HEK293 (cell line): ENCODE data around the gene METTL15.

Experiments used
- ATF2 ChIP-seq: fragments of 450-650 bp; formaldehyde crosslinking; IDR thresholded peaks from 2 replicates; pipeline ENCODE4 v1.5.1; 2016; ENCODE audit warnings: missing biosample characterization, missing genetic modification characterization, low read depth
- ELK4 ChIP-seq: IDR thresholded peaks from 2 replicates; pipeline ENCODE4 v1.6.1; 2011; ENCODE audit warnings: mild to moderate bottlenecking, low read depth, low read length, borderline replicate concordance
- PRDM4 ChIP-seq: fragments of 450-650 bp; formaldehyde crosslinking; IDR thresholded peaks from 2 replicates; pipeline ENCODE4 v1.5.1; 2017; ENCODE audit warnings: missing biosample characterization, missing genetic modification characterization
- SCRT2 ChIP-seq: fragments of 450-650 bp; formaldehyde crosslinking; IDR thresholded peaks from 2 replicates; pipeline ENCODE4 v1.5.1; 2016; ENCODE audit warnings: missing biosample characterization, missing genetic modification characterization
- SP2 ChIP-seq: fragments of 450-650 bp; formaldehyde crosslinking; IDR thresholded peaks from 2 replicates; pipeline ENCODE4 v1.5.1; 2016; ENCODE audit warnings: missing biosample characterization, missing genetic modification characterization
- TRIM28 ChIP-seq: IDR thresholded peaks from 2 replicates; pipeline ENCODE4 v1.6.1; 2011; ENCODE audit warnings: low read length, control low read depth, borderline replicate concordance
- ZBTB48 ChIP-seq: fragments of 450-650 bp; formaldehyde crosslinking; IDR thresholded peaks from 2 replicates; pipeline ENCODE4 v1.5.1; 2016; ENCODE audit warnings: missing biosample characterization, missing genetic modification characterization
- ZBTB7A ChIP-seq: fragments of 450-650 bp; formaldehyde crosslinking; IDR thresholded peaks from 2 replicates; pipeline ENCODE4 v1.5.1; 2016; ENCODE audit warnings: low read depth, missing biosample characterization, missing genetic modification characterization
- ZBTB8A ChIP-seq: fragments of 450-650 bp; formaldehyde crosslinking; IDR thresholded peaks from 2 replicates; pipeline ENCODE4 v1.5.1; 2016; ENCODE audit warnings: missing biosample characterization, missing genetic modification characterization
- ZFP41 ChIP-seq: fragments of 450-650 bp; formaldehyde crosslinking; IDR thresholded peaks from 2 replicates; pipeline ENCODE4 v1.5.1; 2016; ENCODE audit warnings: missing biosample characterization, missing genetic modification characterization, borderline replicate concordance
- ZNF138 ChIP-seq: fragments of 450-650 bp; formaldehyde crosslinking; IDR thresholded peaks from 2 replicates; pipeline ENCODE4 v1.5.1; 2016; ENCODE audit warnings: missing biosample characterization, missing genetic modification characterization, borderline replicate concordance
- ZNF211 ChIP-seq: fragments of 450-650 bp; formaldehyde crosslinking; IDR thresholded peaks from 2 replicates; pipeline ENCODE4 v1.5.1; 2016; ENCODE audit warnings: low read depth, missing biosample characterization, missing genetic modification characterization
- ZNF292 ChIP-seq: fragments of 450-650 bp; formaldehyde crosslinking; IDR thresholded peaks from 2 replicates; pipeline ENCODE4 v1.5.1; 2016; ENCODE audit warnings: low read depth, missing biosample characterization, missing genetic modification characterization, borderline replicate concordance
- ZNF394 ChIP-seq: fragments of 450-650 bp; formaldehyde crosslinking; IDR thresholded peaks from 2 replicates; pipeline ENCODE4 v1.5.1; 2016; ENCODE audit warnings: missing biosample characterization, missing genetic modification characterization, mild to moderate bottlenecking, moderate library complexity, borderline replicate concordance
- ZNF596 ChIP-seq: fragments of 450-650 bp; IDR thresholded peaks from 2 replicates; pipeline ENCODE4 v1.5.0; 2018; ENCODE audit warnings: missing biosample characterization, mild to moderate bottlenecking, missing genetic modification characterization, moderate library complexity
- ZNF626 ChIP-seq: fragments of 450-650 bp; sonication (Bioruptor Pico); formaldehyde crosslinking; IDR thresholded peaks from 2 replicates; pipeline ENCODE4 v1.5.1; 2018; ENCODE audit warnings: missing biosample characterization, missing genetic modification characterization, inconsistent platforms
- ZNF658 ChIP-seq: fragments of 450-650 bp; formaldehyde crosslinking; IDR thresholded peaks from 2 replicates; pipeline ENCODE4; 2016; ENCODE audit warnings: missing biosample characterization, missing genetic modification characterization
- ZNF692 ChIP-seq: fragments of 450-650 bp; formaldehyde crosslinking; IDR thresholded peaks from 2 replicates; pipeline ENCODE4 v1.5.1; 2016; ENCODE audit warnings: missing biosample characterization, missing genetic modification characterization
- ZNF747 ChIP-seq: fragments of 450-650 bp; formaldehyde crosslinking; IDR thresholded peaks from 2 replicates; pipeline ENCODE4 v1.5.1; 2016; ENCODE audit warnings: missing biosample characterization, missing genetic modification characterization
- TF ChIP-seq, protein P1 (sequence below): fragments of 450-650 bp; formaldehyde crosslinking; IDR thresholded peaks from 2 replicates; pipeline ENCODE4 v1.5.1; 2017; ENCODE audit warnings: missing biosample characterization, mild to moderate bottlenecking, missing genetic modification characterization, moderate library complexity
- TF ChIP-seq, protein P2 (sequence below): fragments of 450-650 bp; formaldehyde crosslinking; optimal IDR thresholded peaks from 2 replicates; pipeline ENCODE3; 2016; ENCODE audit warnings: missing biosample characterization, mild to moderate bottlenecking, missing genetic modification characterization
- TF ChIP-seq, protein P3 (sequence below): fragments of 450-650 bp; formaldehyde crosslinking; IDR thresholded peaks from 2 replicates; pipeline ENCODE4 v1.5.1; 2016; ENCODE audit warnings: missing biosample characterization, missing genetic modification characterization, borderline replicate concordance
- TF ChIP-seq, protein P4 (sequence below): fragments of 450-650 bp; formaldehyde crosslinking; IDR thresholded peaks from 2 replicates; pipeline ENCODE4 v1.5.1; 2016; ENCODE audit warnings: missing biosample characterization, missing genetic modification characterization
- TF ChIP-seq, protein P5 (sequence below): fragments of 450-650 bp; formaldehyde crosslinking; IDR thresholded peaks from 2 replicates; pipeline ENCODE4 v1.5.1; 2016; ENCODE audit warnings: missing biosample characterization, missing genetic modification characterization

The METTL15 gene

GRCh38 chr11:28107750-28108618 lies at the start of gene METTL15, which contains the start of gene KIF18A (continued):
- TF ChIP-seq ZNF292 (tag by site-specific recombination) (no peak), ZNF596 (tag by site-specific recombination) (no peak), ZBTB7A (tag by site-specific recombination) (no peak), ZNF692 (tag by site-specific recombination) (peak; percentile 10), ATF2 (peak; percentile 94), ZBTB48 (tag by site-specific recombination) (peak; percentile 60), ZFP41 (tag by site-specific recombination) (no peak), ZNF626 (no peak), ZNF138 (tag by site-specific recombination) (no peak), ELK4 (peak; percentile 62; the same call in 1 of the 2 replicates), TRIM28 (peak; percentile 27; the same call in 1 of the 2 replicates), ZNF394 (tag by site-specific recombination) (no peak), ZNF211 (tag by site-specific recombination) (no peak), ZNF658 (tag by site-specific recombination) (no peak), PRDM4 (no peak), SCRT2 (no peak), ZNF747 (no peak), SP2 (tag by site-specific recombination) (peak; percentile 92), ZBTB8A (tag by site-specific recombination) (peak; percentile 29; the same call in 1 of the 2 replicates)
- TF ChIP-seq, protein P1, sequence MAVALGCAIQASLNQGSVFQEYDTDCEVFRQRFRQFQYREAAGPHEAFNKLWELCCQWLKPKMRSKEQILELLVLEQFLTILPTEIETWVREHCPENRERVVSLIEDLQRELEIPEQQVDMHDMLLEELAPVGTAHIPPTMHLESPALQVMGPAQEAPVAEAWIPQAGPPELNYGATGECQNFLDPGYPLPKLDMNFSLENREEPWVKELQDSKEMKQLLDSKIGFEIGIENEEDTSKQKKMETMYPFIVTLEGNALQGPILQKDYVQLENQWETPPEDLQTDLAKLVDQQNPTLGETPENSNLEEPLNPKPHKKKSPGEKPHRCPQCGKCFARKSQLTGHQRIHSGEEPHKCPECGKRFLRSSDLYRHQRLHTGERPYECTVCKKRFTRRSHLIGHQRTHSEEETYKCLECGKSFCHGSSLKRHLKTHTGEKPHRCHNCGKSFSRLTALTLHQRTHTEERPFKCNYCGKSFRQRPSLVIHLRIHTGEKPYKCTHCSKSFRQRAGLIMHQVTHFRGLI (tag by site-specific recombination) = no peak
- TF ChIP-seq, protein P2, sequence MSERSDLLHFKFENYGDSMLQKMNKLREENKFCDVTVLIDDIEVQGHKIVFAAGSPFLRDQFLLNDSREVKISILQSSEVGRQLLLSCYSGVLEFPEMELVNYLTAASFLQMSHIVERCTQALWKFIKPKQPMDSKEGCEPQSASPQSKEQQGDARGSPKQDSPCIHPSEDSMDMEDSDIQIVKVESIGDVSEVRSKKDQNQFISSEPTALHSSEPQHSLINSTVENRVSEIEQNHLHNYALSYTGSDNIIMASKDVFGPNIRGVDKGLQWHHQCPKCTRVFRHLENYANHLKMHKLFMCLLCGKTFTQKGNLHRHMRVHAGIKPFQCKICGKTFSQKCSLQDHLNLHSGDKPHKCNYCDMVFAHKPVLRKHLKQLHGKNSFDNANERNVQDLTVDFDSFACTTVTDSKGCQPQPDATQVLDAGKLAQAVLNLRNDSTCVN (tag by site-specific recombination) = peak; percentile 89
- TF ChIP-seq, protein P3, sequence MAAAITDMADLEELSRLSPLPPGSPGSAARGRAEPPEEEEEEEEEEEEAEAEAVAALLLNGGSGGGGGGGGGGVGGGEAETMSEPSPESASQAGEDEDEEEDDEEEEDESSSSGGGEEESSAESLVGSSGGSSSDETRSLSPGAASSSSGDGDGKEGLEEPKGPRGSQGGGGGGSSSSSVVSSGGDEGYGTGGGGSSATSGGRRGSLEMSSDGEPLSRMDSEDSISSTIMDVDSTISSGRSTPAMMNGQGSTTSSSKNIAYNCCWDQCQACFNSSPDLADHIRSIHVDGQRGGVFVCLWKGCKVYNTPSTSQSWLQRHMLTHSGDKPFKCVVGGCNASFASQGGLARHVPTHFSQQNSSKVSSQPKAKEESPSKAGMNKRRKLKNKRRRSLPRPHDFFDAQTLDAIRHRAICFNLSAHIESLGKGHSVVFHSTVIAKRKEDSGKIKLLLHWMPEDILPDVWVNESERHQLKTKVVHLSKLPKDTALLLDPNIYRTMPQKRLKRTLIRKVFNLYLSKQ (tag by site-specific recombination) = no peak
- TF ChIP-seq, protein P4, sequence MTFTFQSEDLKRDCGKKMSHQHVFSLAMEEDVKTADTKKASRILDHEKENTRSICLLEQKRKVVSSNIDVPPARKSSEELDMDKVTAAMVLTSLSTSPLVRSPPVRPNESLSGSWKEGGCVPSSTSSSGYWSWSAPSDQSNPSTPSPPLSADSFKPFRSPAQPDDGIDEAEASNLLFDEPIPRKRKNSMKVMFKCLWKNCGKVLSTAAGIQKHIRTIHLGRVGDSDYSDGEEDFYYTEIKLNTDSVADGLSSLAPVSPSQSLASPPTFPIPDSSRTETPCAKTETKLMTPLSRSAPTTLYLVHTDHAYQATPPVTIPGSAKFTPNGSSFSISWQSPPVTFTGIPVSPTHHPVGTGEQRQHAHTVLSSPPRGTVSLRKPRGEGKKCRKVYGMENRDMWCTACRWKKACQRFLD (tag by site-specific recombination) = no peak
- TF ChIP-seq, protein P5, sequence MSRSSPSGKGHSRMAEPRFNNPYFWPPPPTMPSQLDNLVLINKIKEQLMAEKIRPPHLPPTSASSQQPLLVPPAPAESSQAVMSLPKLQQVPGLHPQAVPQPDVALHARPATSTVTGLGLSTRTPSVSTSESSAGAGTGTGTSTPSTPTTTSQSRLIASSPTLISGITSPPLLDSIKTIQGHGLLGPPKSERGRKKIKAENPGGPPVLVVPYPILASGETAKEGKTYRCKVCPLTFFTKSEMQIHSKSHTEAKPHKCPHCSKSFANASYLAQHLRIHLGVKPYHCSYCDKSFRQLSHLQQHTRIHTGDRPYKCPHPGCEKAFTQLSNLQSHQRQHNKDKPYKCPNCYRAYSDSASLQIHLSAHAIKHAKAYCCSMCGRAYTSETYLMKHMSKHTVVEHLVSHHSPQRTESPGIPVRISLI (tag by site-specific recombination) = no peak
